Large intestine (tissue), 3 donors: Measurements from ENCODE around the gene PCED1A. TPM values are rescaled to one million over a fixed set of nuclear protein-coding genes. Genes with fewer than 3 reads are reported as not detected.
"Not testable (repeated sequence)": the region's sequence is repeated elsewhere in the genome, so short reads cannot be mapped to it uniquely, and the experiment has no call there.

Source experiments
- DNase-seq, 2 donors: peaks; one replicate each; pipeline versions ENCODE4 v3.0.0 to v3.0.0-alpha.2; 2013
- H3K27ac ChIP-seq: one replicate; pipeline ENCODE4 v1.5.1; 2013; ENCODE audit warnings: low read length
- H3K27me3 ChIP-seq: 2 replicates; pipeline ENCODE4 v1.6.1; 2013; ENCODE audit warnings: low read length; ENCODE audit not compliant: control insufficient read depth, insufficient read depth
- H3K36me3 ChIP-seq: 2 replicates; pipeline ENCODE4 v1.6.1; 2013; ENCODE audit warnings: low read length; ENCODE audit not compliant: control insufficient read depth, insufficient read depth
- H3K4me1 ChIP-seq: one replicate; pipeline ENCODE4 v1.6.1; 2013; ENCODE audit warnings: low read length; ENCODE audit not compliant: control insufficient read depth, insufficient read depth
- H3K4me3 ChIP-seq: one replicate; pipeline ENCODE4 v1.5.1; 2013; ENCODE audit warnings: low read length
- H3K9me3 ChIP-seq: one replicate; pipeline ENCODE4 v1.6.1; 2013; ENCODE audit warnings: mild to moderate bottlenecking, low read depth, low read length, moderate library complexity; ENCODE audit not compliant: control insufficient read depth
- WGBS: methylation state at CpG from one replicate; pipeline ENCODE4 v1.1.5; 2013; ENCODE audit warnings: low lambda C conversion rate; ENCODE audit not compliant: insufficient coverage; 5-methylcytosine and 5-hydroxymethylcytosine counted together
- polyA plus RNA-seq: library from polyadenylated mRNA; unstranded; fragments of 120-200 nt; gene quantifications from one replicate; pipeline ENCODE4 v1.2.1, GENCODE V29; 2013

PCED1A gene
- polyA plus RNA-seq, 1 donor = 43.4 TPM

- no peak for DNase-seq
- WGBS = no CpG with 5 or more reads among the region's 8 CpGs
- Histone ChIP-seq H3K27me3 (peaks cover 18% of the 10 kb centered on the region), H3K9me3 (no peaks in the 10 kb centered on the region), H3K4me1 (peaks cover 2% of the 10 kb centered on the region), H3K4me3 (no peak overlapping the region), H3K27ac (no peak overlapping the region), H3K36me3 (no peaks in the 10 kb centered on the region)
Observed at GRCh38 chr20:2815242-2815900, 25.1 kb downstream of the PCED1A start.

GRCh38 chr20:2814587-2815051 lies 25.8 kb downstream of the PCED1A start, which contains the start of gene C20orf141:
Gene C20orf141 (plus strand): TSS chr20:2814987. CDS start chr20:2815185, 198 bp downstream.
- Histone ChIP-seq H3K4me1 (no peaks in the 10 kb centered on the region), H3K27me3 (peaks cover 14% of the 10 kb centered on the region), H3K9me3 (no peaks in the 10 kb centered on the region), H3K27ac (no peak within 1 kb of the TSS), H3K36me3 (no peaks in the 10 kb centered on the region), H3K4me3 (no peak within 1 kb of the TSS)
- peak in 1 of 2 donors; percentile 23 for DNase-seq
- WGBS = no CpG with 5 or more reads among the region's 5 CpGs

GRCh38 chr20:2814076-2814475 lies 26.4 kb downstream of the PCED1A start:
- Histone ChIP-seq H3K4me3 (no peak overlapping the region), H3K27me3 (peaks cover 13% of the 10 kb centered on the region), H3K4me1 (no peaks in the 10 kb centered on the region), H3K9me3 (no peaks in the 10 kb centered on the region), H3K27ac (no peak overlapping the region), H3K36me3 (no peaks in the 10 kb centered on the region)
- no CpG with 5 or more reads among the region's 1 CpG for WGBS
- no peak for DNase-seq

GRCh38 chr20:2812189-2812588 lies 28.3 kb downstream of the PCED1A start:
- H3K36me3 ChIP-seq = no peaks in the 10 kb centered on the region
- whole genome bisulfite sequencing = 93% methylated on average over 2 of the region's 3 CpGs
- H3K4me1 ChIP-seq = no peaks in the 10 kb centered on the region
- no peak overlapping the region for H3K27ac ChIP-seq
- no peak overlapping the region for H3K4me3 ChIP-seq
- DNase-seq = no peak
- H3K9me3 ChIP-seq = no peaks in the 10 kb centered on the region
- H3K27me3 ChIP-seq = peaks cover 25% of the 10 kb centered on the region

GRCh38 chr20:2809690-2810089 lies 30.8 kb downstream of the PCED1A start:
- no CpG with 5 or more reads among the region's 10 CpGs for WGBS
- Histone ChIP-seq H3K36me3 (no peaks in the 10 kb centered on the region), H3K4me1 (no peaks in the 10 kb centered on the region), H3K27ac (no peak overlapping the region), H3K9me3 (no peaks in the 10 kb centered on the region), H3K4me3 (no peak overlapping the region), H3K27me3 (peaks cover 49% of the 10 kb centered on the region)
- DNase-seq = no peak

GRCh38 chr20:2807929-2808328 lies 32.5 kb downstream of the PCED1A start:
- H3K9me3 ChIP-seq, H3K4me3 ChIP-seq, DNase-seq, H3K36me3 ChIP-seq, H3K4me1 ChIP-seq, H3K27ac ChIP-seq: not testable (repeated sequence)
- peaks cover 63% of the 10 kb centered on the region for H3K27me3 ChIP-seq
- no CpG with 5 or more reads among the region's 9 CpGs for WGBS

GRCh38 chr20:2807019-2807418 lies 33.4 kb downstream of the PCED1A start:
- H3K27me3 ChIP-seq = peaks cover 71% of the 10 kb centered on the region

GRCh38 chr20:2806351-2806701 lies 34.1 kb downstream of the PCED1A start:
- H3K4me3 ChIP-seq = no peak overlapping the region
- DNase-seq = no peak
- H3K36me3 ChIP-seq = no peaks in the 10 kb centered on the region
- no peaks in the 10 kb centered on the region for H3K9me3 ChIP-seq
- H3K27me3 ChIP-seq = peaks cover 76% of the 10 kb centered on the region
- no CpG with 5 or more reads among the region's 4 CpGs for WGBS
- no peak overlapping the region for H3K27ac ChIP-seq
- no peaks in the 10 kb centered on the region for H3K4me1 ChIP-seq

More at GRCh38 chr20:2807019-2807418, 33.4 kb downstream of the PCED1A start:
- H3K4me1 ChIP-seq = no peaks in the 10 kb centered on the region
- no peak overlapping the region for H3K27ac ChIP-seq
- no peaks in the 10 kb centered on the region for H3K36me3 ChIP-seq
- no peaks in the 10 kb centered on the region for H3K9me3 ChIP-seq
- H3K4me3 ChIP-seq = no peak overlapping the region
- WGBS = 100% methylated on average over 1 of the region's 4 CpGs
- DNase-seq = no peak

- DNase-seq = no peak
- Histone ChIP-seq H3K27ac (no peak overlapping the region), H3K4me1 (no peaks in the 10 kb centered on the region), H3K4me3 (no peak overlapping the region), H3K36me3 (no peaks in the 10 kb centered on the region), H3K9me3 (no peaks in the 10 kb centered on the region), H3K27me3 (peaks cover 81% of the 10 kb centered on the region)
- 20% methylated on average over 2 of the region's 22 CpGs for WGBS
Observed at GRCh38 chr20:2805689-2806350, 34.6 kb downstream of the PCED1A start.

GRCh38 chr20:2804852-2805688 lies 35.4 kb downstream of the PCED1A start:
- no peak overlapping the region for H3K27ac ChIP-seq
- H3K9me3 ChIP-seq = no peaks in the 10 kb centered on the region
- no peak overlapping the region for H3K4me3 ChIP-seq
- H3K27me3 ChIP-seq = peaks cover 87% of the 10 kb centered on the region
- H3K4me1 ChIP-seq = peaks cover under 1% of the 10 kb centered on the region
- WGBS = no CpG with 5 or more reads among the region's 49 CpGs
- H3K36me3 ChIP-seq = no peaks in the 10 kb centered on the region
- no peak for DNase-seq
